Natural killer cell treated with Interleukin-12 subunit alpha and Interleukin-12 subunit beta and Interleukin-15 and Interleukin-18, amount 100 ng/mL, for 72 hours (primary cell): ENCODE results near the gene SCML1. TPM values are rescaled to one million over a fixed set of nuclear protein-coding genes. Genes with fewer than 3 reads are reported as not detected.
"Not testable (repeated sequence)": the region's sequence is repeated elsewhere in the genome, so short reads cannot be mapped to it uniquely, and the experiment has no call there.

Source experiments
- ATAC-seq, 2 donors: fragments of 150-1000 bp; cut with Tn5 transposase in 1 of 2; sonication (Bioruptor Pico), chemical (Tn5 transposase) in 1 of 2; 2 replicates each; pipeline ENCODE4 v1.10.0; 2021
- DNase-seq: peaks from one replicate; pipeline ENCODE4 v3.0.0; 2022; ENCODE audit warnings: low spot score
- H3K27ac Mint-ChIP-seq, 2 donors: 1 replicate in 1 of 2; 2 replicates in 1 of 2; pipeline ENCODE4 v1.8.0; 2022; ENCODE audit warnings: mixed read lengths in 2 of 2, mild to moderate bottlenecking in 1 of 2, moderate library complexity in 1 of 2
- H3K27me3 Mint-ChIP-seq, 2 donors: 1 replicate in 1 of 2; 2 replicates in 1 of 2; pipeline ENCODE4 v1.8.0; 2022; ENCODE audit warnings: mixed read lengths in 2 of 2
- H3K36me3 Mint-ChIP-seq: one replicate; pipeline ENCODE4 v1.8.0; 2022; ENCODE audit warnings: mixed read lengths
- H3K4me1 Mint-ChIP-seq, 2 donors: 1 replicate in 1 of 2; 2 replicates in 1 of 2; pipeline ENCODE4 v1.8.0; 2022; ENCODE audit warnings: low read depth in 2 of 2, mixed read lengths in 2 of 2, mild to moderate bottlenecking in 1 of 2
- H3K4me3 Mint-ChIP-seq: one replicate; pipeline ENCODE4 v1.8.0; 2022; ENCODE audit warnings: mixed read lengths
- H3K9me3 Mint-ChIP-seq: 2 replicates; pipeline ENCODE4 v1.8.0; 2022; ENCODE audit warnings: mixed read lengths
- total RNA-seq, 2 donors: library from RNA; stranded (reverse); gene quantifications; one replicate each; pipeline ENCODE4 v1.2.3, GENCODE V29; 2022

The SCML1 gene
- total RNA-seq, 2 donors from 2014 or later = 0.93 to 1.1 TPM

DNA sequence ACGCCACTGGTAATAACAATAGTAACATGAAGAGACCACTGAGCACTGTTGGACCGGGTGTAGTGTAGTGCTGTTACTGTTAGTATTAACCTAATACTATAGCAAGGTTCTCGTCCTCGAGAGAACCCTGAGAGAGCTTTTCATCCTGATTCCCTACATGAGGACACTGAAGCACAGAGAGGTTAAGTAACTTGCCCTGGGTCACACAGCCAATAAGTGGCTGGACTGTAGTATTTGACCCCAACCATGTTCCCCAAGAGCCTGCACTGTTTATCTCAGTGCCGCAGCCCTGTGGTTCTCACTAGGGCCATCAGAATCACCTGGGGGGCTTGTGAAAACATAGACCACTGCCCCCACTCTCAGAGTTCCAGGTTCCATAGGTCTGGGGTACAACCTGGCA, 10.4 kb downstream of the SCML1 start:
- ATAC-seq (peak in 1 of 2 donors; percentile 11), DNase-seq (no peak)
- peaks cover 2 to 4% of the 10 kb centered on the region in 2 donors for H3K4me1 Mint-ChIP-seq
- no peak overlapping the region for H3K4me3 Mint-ChIP-seq
- peaks cover 13 to 15% of the 10 kb centered on the region in 2 donors for H3K27me3 Mint-ChIP-seq
- no peaks in the 10 kb centered on the region for H3K36me3 Mint-ChIP-seq
- no peaks in the 10 kb centered on the region for H3K9me3 Mint-ChIP-seq
- H3K27ac Mint-ChIP-seq = no peak overlapping the region

DNA sequence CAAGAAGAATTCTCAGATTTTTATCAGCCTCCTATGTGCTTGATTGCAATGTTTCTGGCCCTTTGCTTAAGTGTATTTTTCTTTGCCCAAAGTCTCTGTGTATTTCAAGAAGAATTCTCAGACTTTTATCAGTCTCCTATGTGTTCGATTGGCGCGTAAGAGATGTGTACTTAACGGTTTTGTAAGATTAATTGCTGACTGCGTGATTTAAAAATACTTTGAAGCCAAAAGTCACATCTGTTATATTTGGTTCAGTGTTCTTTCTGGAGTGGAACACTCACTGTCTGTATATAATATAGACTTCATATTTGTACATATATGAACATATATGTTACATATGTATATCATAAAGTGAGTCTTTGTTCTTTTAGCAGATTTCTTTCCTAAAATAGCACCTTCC, 11.4 kb downstream of the SCML1 start:
- Mint-ChIP-seq H3K27ac (no peak overlapping the region), H3K4me1 (peaks cover 2 to 4% of the 10 kb centered on the region in 2 donors), H3K9me3 (no peaks in the 10 kb centered on the region), H3K36me3 (no peaks in the 10 kb centered on the region), H3K27me3 (peaks cover 12 to 13% of the 10 kb centered on the region in 2 donors), H3K4me3 (no peak overlapping the region)
- DNase-seq = no peak
- no peak for ATAC-seq

DNA sequence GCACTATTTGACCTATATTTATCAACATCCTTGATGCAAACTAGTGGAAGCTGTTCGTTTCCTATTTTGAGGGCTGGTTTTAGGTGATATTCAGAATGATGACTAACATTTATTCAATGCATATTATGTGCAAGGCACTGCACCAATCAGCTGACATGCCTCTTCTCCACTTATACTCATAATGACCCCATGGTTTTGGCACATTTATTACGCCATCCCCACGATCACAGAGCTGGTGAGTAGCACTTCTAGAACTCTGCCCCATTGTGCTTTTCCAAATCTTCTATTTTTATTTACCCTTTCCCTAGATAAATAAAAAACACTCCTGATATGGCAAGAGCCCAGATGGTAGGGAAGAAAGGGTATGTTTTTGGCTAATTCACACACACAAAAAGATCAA, 13.1 kb downstream of the SCML1 start:
- Mint-ChIP-seq H3K4me3 (no peak overlapping the region), H3K27me3 (peaks cover 12 to 13% of the 10 kb centered on the region in 2 donors), H3K36me3 (no peaks in the 10 kb centered on the region), H3K4me1 (peaks cover 2 to 4% of the 10 kb centered on the region in 2 donors), H3K9me3 (no peaks in the 10 kb centered on the region), H3K27ac (no peak overlapping the region)
- ATAC-seq = peak; percentile 43 to 80
- no peak for DNase-seq

DNA sequence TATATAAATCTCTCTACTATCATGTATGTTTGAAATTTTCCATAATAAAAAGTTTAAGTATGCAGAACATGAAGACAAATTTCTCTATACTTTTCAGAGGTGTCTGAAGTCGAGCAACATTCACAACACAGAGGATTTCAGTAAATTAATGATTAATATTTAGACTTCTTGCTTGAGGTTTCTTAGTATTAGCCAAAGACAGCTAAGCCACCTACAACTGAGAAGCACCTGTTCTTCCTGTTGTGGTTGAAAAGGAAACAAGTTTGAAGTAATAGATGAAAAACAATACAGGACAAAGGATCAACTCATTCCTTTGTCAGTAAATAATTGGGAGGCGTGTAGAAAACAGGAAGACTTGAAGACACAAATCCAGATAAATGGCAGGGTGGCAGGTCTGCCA, 21.1 kb downstream of the SCML1 start:
- no peaks in the 10 kb centered on the region for H3K4me1 Mint-ChIP-seq
- H3K36me3 Mint-ChIP-seq = no peaks in the 10 kb centered on the region
- DNase-seq (no peak), ATAC-seq (no peak)
- no peak overlapping the region for H3K4me3 Mint-ChIP-seq
- H3K27ac Mint-ChIP-seq = no peak overlapping the region
- H3K9me3 Mint-ChIP-seq = no peaks in the 10 kb centered on the region
- no peaks in the 10 kb centered on the region for H3K27me3 Mint-ChIP-seq

DNA sequence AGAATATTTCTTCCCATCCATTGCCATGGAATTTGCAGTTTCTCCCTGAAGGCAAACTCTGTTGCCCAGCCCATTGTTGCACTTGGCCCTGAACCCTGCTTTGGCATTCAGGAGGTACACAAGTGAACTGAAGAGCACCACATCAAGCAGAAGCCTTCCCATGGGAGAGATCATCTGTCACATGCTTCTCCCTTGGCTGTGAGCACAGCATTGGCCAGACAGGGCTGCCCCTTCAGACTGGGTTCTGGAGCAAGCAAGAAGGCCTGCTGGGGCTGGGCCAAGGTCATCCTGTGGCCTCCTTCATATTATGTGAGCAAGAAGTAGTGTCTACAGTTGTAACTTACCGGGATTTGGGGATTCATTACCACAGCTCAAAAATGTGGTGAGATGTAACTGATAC, 22.7 kb downstream of the SCML1 start:
- Mint-ChIP-seq H3K9me3 (no peaks in the 10 kb centered on the region), H3K27me3 (no peaks in the 10 kb centered on the region), H3K36me3 (no peaks in the 10 kb centered on the region), H3K4me3 (no peak overlapping the region), H3K4me1 (no peaks in the 10 kb centered on the region), H3K27ac (no peak overlapping the region)
- DNase-seq (no peak), ATAC-seq (no peak)

DNA sequence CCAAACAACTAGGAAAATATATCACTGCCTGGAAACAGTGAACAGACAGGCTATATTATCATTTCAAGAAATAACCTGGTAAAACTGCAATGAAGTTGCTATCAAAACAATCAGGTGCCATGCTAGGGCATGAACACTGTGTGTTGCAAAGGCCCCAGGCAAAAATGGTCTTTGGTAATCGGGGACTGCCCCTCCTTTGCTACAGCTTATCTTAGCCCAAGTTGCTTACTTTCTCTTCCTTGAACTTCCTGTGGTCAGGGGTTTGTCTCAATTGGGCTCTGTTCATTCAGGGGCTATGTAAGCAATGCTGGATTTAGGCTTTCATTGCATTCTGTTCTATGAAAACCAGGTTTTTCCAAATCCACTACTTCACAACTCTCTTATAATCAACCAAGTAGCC, 30.4 kb downstream of the SCML1 start:
- no peaks in the 10 kb centered on the region for H3K9me3 Mint-ChIP-seq
- no peak overlapping the region for H3K27ac Mint-ChIP-seq
- no peak for ATAC-seq
- no peaks in the 10 kb centered on the region for H3K27me3 Mint-ChIP-seq
- H3K4me3 Mint-ChIP-seq = no peak overlapping the region
- no peaks in the 10 kb centered on the region for H3K4me1 Mint-ChIP-seq
- no peak for DNase-seq
- H3K36me3 Mint-ChIP-seq = no peaks in the 10 kb centered on the region

DNA sequence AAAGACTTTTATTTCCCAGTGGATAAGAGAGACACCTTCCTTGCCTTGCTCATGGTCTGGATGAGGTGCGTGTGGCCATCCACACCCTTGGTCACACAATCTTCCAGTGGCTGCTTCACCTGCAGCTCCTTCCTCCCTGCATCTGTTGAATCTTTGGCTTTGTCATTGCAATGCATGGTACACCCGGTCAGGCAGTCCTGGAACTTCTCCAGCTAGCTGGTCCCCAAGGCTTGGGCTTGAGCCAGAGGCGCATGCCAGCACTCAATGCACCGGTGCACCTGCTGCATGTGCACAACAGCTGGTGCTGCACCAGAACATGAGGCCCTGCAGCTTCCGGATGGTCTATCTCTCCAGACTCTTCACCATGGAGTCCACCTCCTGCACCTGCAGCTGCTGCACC, 31.7 kb downstream of the SCML1 start:
- DNase-seq = no peak
- Mint-ChIP-seq H3K27me3 (no peaks in the 10 kb centered on the region), H3K4me1 (no peaks in the 10 kb centered on the region), H3K36me3 (no peaks in the 10 kb centered on the region), H3K27ac (no peak overlapping the region), H3K9me3 (no peaks in the 10 kb centered on the region), H3K4me3 (no peak overlapping the region)
- no peak for ATAC-seq

DNA sequence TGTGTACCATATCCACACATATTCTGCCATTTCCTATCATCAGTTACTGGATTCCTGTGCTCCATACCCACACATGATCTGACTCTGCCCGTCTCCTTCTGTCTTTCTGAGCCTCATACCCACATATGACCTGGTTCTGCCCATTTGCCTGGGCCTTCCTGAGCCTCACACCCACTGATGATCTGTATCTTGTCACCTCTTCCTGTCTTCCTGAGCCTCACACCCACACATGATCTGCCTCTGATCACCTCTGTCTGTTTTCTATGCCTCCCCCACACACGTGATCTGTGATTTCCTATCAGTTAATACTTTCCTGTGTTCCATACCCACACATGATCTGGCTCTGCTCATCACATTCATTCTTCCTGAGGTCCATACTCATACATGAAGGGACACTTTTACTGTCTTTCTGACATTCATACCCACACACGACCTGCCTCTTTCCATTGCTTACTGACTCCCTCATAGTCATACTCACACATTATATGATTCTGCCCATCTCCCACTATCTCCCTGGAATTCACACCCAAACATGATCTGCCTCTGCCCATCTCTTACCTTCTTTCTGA, 32.5 kb downstream of the SCML1 start:
- ATAC-seq (no peak), DNase-seq (no peak)
- Mint-ChIP-seq H3K27me3 (no peaks in the 10 kb centered on the region), H3K9me3 (no peaks in the 10 kb centered on the region), H3K4me1 (no peaks in the 10 kb centered on the region), H3K27ac (no peak overlapping the region), H3K4me3 (no peak overlapping the region), H3K36me3 (no peaks in the 10 kb centered on the region)

DNA sequence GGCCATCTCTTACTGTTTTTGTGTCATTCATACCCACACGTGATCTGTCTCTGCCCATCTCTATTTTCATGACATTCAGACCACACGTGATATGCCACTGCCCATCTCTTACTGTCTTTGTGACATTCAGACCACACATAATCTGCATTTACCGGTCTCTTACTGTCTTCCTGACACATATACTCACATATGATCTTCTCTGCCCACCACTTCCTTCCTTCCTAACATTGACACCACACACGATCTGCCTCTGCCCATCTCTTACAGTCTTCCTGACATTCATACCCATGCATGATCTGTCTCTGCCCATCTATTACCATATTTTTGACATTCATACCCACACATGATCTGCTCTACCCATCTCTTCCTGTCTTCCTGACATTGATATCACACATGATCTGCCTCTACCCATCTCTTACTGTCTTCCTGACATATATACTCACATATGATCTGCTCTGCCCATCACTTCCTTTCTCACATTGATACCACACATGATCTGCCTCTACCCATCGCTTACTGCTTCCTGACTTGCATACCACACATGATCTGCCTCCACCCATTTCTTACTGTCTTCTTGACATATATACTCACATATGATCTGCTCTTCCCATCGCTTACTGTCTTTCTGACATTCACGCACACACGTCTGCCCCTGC, 36.1 kb downstream of the SCML1 start:
- no peak overlapping the region for H3K27ac Mint-ChIP-seq
- ATAC-seq (peak in 1 of 2 donors; percentile 57), DNase-seq (no peak)
- H3K36me3 Mint-ChIP-seq = no peaks in the 10 kb centered on the region
- no peaks in the 10 kb centered on the region for H3K9me3 Mint-ChIP-seq
- no peaks in the 10 kb centered on the region for H3K4me1 Mint-ChIP-seq
- no peak overlapping the region for H3K4me3 Mint-ChIP-seq
- H3K27me3 Mint-ChIP-seq = peaks cover 2 to 8% of the 10 kb centered on the region in 2 donors

DNA sequence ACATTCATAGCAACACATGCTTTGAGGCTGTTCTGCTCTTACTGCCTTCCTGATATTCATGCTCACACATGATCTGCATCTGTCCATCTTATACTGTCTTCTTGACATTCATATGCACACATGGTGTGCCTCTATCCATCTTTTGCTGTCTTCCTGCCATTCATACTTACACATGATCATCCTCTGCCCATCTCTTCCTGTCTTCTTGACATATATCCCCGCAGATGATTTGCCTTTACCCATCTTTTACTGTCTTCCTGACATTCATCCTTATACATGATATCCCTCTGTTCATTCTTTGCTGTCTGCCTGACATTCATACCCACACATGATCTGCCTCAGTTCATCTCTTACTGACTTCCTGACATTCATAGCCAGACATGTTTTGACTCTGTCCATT, 36.8 kb downstream of the SCML1 start:
- no peak for ATAC-seq
- H3K4me3 Mint-ChIP-seq = no peak overlapping the region
- DNase-seq = no peak
- peaks cover 2 to 8% of the 10 kb centered on the region in 2 donors for H3K27me3 Mint-ChIP-seq
- H3K4me1 Mint-ChIP-seq = no peaks in the 10 kb centered on the region
- H3K9me3 Mint-ChIP-seq = no peaks in the 10 kb centered on the region
- H3K27ac Mint-ChIP-seq = no peak overlapping the region
- H3K36me3 Mint-ChIP-seq = no peaks in the 10 kb centered on the region

DNA sequence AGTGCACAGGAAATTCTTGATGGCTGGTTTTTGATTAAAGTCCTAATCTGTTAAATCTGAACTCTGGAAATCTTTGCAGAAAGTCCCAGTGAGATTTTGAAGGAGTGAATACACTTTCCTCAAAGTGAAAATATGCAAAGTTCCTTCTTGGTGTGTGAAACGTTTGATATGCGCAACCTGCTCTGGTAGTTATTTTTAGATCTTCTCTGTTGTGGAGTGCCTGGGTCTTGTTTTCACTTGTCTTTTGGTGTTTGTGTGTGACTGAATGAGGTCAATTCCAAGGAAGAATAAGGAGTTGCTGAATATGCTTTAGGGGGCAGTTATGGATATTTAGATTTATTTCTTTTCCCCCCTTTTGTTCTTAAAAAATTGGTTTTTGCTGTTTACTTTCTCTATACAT, 41.7 kb downstream of the SCML1 start:
- ATAC-seq = no peak
- Mint-ChIP-seq H3K9me3 (no peaks in the 10 kb centered on the region), H3K27ac (no peak overlapping the region)

DNA sequence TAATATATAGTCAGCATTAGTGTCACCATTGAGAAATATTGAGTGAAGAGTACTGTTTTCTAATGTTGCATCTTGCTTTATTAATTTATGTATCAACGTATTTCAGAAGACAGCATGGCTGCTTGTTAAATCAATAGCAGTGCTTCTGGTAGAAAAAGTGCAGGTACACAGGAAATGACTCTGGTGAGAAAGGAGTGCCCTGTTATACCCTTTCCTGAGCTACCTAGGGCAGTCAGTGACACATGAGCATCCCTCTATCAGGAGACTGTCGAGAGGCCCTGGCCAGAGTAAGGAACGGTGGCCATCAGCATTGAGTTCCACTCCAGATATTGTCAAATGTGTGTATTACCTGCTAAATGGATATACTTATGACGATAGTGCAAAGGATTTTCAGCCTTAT, 42.1 kb downstream of the SCML1 start:
- H3K36me3 Mint-ChIP-seq = no peaks in the 10 kb centered on the region
- ATAC-seq (no peak), DNase-seq (no peak)
- H3K4me3 Mint-ChIP-seq = no peak overlapping the region
- no peak overlapping the region for H3K27ac Mint-ChIP-seq
- H3K27me3 Mint-ChIP-seq = peaks cover 2 to 14% of the 10 kb centered on the region in 2 donors
- no peaks in the 10 kb centered on the region for H3K4me1 Mint-ChIP-seq
- H3K9me3 Mint-ChIP-seq = no peaks in the 10 kb centered on the region

More for the DNA sequence above, 41.7 kb downstream of the SCML1 start:
- no peak for DNase-seq
- H3K27me3 Mint-ChIP-seq = peaks cover 2 to 14% of the 10 kb centered on the region in 2 donors
- H3K36me3 Mint-ChIP-seq = no peaks in the 10 kb centered on the region
- no peak overlapping the region for H3K4me3 Mint-ChIP-seq
- no peaks in the 10 kb centered on the region for H3K4me1 Mint-ChIP-seq

DNA sequence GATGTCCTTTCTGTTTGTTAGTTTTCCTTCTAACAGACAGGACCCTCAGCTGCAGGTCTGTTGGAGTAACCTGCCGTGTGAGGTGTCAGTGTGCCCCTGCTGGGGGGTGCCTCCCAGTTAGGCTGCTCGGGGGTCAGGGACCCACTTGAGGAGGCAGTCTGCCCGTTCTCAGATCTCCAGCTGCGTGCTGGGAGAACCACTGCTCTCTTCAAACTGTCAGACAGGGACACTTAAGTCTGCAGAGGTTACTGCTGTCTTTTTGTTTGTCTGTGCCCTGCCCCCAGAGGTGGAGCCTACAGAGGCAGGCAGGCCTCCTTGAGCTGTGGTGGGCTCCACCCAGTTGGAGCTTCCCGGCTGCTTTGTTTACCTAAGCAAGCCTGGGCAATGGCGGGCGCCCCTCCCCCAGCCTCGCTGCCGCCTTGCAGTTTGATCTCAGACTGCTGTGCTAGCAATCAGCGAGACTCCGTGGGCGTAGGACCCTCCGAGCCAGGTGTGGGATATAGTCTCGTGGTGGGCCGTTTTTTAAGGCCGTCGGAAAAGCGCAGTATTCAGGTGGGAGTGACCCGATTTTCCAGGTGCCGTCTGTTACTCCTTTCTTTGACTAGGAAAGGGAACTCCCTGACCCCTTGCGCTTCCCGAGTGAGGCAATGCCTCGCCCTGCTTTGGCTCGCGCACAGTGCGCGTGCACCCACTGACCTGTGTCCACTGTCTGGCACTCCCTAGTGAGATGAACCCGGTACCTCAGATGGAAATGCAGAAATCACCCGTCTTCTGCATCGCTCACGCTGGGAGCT, 49.5 kb downstream of the SCML1 start:
- H3K36me3 Mint-ChIP-seq, H3K4me1 Mint-ChIP-seq, H3K4me3 Mint-ChIP-seq, DNase-seq, ATAC-seq, H3K9me3 Mint-ChIP-seq, H3K27ac Mint-ChIP-seq: not testable (repeated sequence)
- peaks cover 12 to 15% of the 10 kb centered on the region in 2 donors for H3K27me3 Mint-ChIP-seq

DNA sequence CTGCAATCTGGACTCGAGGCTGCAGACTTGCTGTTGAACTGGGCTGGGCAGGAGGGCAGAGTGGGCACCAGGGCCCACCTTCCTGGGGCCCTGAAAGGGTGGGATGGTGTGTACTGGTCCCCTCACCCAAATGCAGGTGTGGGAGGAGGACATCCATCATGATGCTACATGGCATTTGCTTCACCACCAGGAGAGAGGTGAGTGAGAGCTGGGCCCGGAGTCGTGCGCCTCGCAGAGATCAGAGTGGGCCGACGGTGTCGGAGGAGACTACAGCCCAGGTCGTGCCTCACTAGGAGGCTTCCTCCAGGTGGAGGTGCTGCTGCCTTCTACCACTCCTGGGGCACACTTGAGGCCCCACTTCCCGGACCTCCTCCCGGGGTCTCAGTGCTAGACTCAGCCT, 50.3 kb downstream of the SCML1 start:
- no peaks in the 10 kb centered on the region for H3K36me3 Mint-ChIP-seq
- H3K4me1 Mint-ChIP-seq = no peaks in the 10 kb centered on the region
- H3K4me3 Mint-ChIP-seq = no peak overlapping the region
- no peak overlapping the region for H3K27ac Mint-ChIP-seq
- no peaks in the 10 kb centered on the region for H3K9me3 Mint-ChIP-seq
- ATAC-seq (no peak), DNase-seq (no peak)
- peaks cover 16 to 18% of the 10 kb centered on the region in 2 donors for H3K27me3 Mint-ChIP-seq
